Measurements from ENCODE around the gene METTL24. TPM values are rescaled to one million over a fixed set of nuclear protein-coding genes. Genes with fewer than 3 reads are reported as not detected.

Gene METTL24
- total RNA-seq, 2 donors from 2014 or later: 12.1 to 27.6 TPM

DNA sequence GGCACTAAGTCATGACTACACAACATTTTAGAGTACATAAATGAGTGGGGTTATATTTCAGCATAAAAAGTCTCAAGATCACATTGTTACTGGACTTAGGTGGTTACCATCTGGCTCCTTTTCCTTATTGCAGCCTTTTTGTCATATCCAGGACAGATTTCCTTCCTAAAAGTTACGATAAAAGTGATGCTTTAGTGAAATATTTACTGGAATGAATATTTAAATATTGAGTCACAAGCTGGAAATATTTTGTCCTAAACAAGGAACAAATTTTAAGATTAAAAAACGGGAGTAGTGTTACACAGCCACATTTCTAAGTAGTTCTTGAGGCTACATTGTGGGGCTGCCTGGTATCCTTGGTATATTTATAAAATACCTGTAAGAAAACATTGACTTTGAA is 125.7 kb downstream of the METTL24 start:
- H3K27ac ChIP-seq: peak overlapping the region; percentile 3 to 36
- TF ChIP-seq, protein P1, sequence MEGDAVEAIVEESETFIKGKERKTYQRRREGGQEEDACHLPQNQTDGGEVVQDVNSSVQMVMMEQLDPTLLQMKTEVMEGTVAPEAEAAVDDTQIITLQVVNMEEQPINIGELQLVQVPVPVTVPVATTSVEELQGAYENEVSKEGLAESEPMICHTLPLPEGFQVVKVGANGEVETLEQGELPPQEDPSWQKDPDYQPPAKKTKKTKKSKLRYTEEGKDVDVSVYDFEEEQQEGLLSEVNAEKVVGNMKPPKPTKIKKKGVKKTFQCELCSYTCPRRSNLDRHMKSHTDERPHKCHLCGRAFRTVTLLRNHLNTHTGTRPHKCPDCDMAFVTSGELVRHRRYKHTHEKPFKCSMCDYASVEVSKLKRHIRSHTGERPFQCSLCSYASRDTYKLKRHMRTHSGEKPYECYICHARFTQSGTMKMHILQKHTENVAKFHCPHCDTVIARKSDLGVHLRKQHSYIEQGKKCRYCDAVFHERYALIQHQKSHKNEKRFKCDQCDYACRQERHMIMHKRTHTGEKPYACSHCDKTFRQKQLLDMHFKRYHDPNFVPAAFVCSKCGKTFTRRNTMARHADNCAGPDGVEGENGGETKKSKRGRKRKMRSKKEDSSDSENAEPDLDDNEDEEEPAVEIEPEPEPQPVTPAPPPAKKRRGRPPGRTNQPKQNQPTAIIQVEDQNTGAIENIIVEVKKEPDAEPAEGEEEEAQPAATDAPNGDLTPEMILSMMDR (IDR thresholded peaks at IDR 0.05): no peak

DNA sequence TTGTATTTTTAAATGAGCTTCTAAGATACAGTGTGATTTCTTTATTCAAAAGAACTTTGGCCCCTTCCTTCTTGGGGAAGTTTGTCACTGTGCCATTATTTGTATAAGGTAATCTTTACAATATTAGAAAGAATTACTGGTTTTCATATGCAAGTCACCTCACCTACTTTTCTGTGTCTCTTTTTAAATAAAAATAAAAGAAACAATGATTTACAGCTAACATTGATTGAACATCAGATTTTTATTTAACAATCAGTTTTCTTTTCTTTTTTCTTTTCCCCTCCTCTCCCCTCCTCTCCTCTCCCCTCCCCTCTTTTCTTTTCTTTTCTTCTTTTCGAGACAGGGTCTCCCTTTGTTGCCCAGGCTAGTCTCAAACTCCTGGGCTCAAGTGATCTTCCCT is 131.9 kb downstream of the METTL24 start:
- DNase-seq (ENCODE audit: low spot score): no peak
- H3K4me1 ChIP-seq (ENCODE audit: control insufficient read depth in 1 of 2, low read depth in 2 of 2): no peaks in the 10 kb centered on the region
- TF ChIP-seq, protein P1 (IDR thresholded peaks at IDR 0.05): no peak
- no peaks in the 10 kb centered on the region for H3K9me3 ChIP-seq
- no peaks in the 10 kb centered on the region for H3K27me3 ChIP-seq (replicated peaks; ENCODE audit: insufficient read depth)
- no peak overlapping the region for H3K4me3 ChIP-seq
- H3K27ac ChIP-seq: no peak overlapping the region
- ATAC-seq (ENCODE audit: insufficient number of reproducible peaks, low FRiP score, low read depth): no peak
- H3K36me3 ChIP-seq: peaks cover 10% of the 10 kb centered on the region

More for the DNA sequence above, 125.7 kb downstream of the METTL24 start:
- no peak for ATAC-seq (ENCODE audit: insufficient number of reproducible peaks, low FRiP score, low read depth)
- Histone ChIP-seq H3K9me3 (no peaks in the 10 kb centered on the region), H3K4me1 (ENCODE audit: control insufficient read depth in 1 of 2, low read depth in 2 of 2) (peaks cover 5 to 17% of the 10 kb centered on the region in 2 donors), H3K4me3 (no peak overlapping the region), H3K36me3 (peaks cover 5% of the 10 kb centered on the region), H3K27me3 (replicated peaks; ENCODE audit: insufficient read depth) (no peaks in the 10 kb centered on the region)
- DNase-seq (ENCODE audit: low spot score): no peak

DNA sequence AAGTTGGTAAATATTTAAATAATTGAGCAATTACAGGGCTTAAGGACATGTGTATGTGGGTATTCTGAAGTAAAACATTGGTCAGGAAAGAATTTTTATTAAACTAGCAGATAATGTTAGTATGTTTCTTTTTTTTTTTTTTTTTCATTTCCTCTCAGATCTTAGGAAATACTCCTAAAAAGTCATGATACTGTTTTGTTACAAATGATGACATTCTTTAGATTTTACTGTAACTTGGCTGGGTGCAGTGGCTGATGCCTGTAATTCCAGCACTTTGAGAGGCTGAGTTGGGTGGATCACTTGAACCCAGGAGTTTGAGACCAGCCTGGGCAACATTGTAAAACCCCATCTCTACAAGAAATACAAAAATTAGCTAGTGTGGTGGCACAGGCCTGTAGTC is 136.4 kb downstream of the METTL24 start:
- DNase-seq (ENCODE audit: low spot score): no peak
- no peak overlapping the region for H3K4me3 ChIP-seq
- H3K4me1 ChIP-seq (ENCODE audit: control insufficient read depth in 1 of 2, low read depth in 2 of 2): no peaks in the 10 kb centered on the region
- no peak overlapping the region for H3K27ac ChIP-seq
- no peaks in the 10 kb centered on the region for H3K9me3 ChIP-seq
- ATAC-seq (ENCODE audit: insufficient number of reproducible peaks, low FRiP score, low read depth): no peak
- peaks cover 23% of the 10 kb centered on the region for H3K36me3 ChIP-seq
- TF ChIP-seq, protein P1 (IDR thresholded peaks at IDR 0.05): no peak
- no peaks in the 10 kb centered on the region for H3K27me3 ChIP-seq (replicated peaks; ENCODE audit: insufficient read depth)

DNA sequence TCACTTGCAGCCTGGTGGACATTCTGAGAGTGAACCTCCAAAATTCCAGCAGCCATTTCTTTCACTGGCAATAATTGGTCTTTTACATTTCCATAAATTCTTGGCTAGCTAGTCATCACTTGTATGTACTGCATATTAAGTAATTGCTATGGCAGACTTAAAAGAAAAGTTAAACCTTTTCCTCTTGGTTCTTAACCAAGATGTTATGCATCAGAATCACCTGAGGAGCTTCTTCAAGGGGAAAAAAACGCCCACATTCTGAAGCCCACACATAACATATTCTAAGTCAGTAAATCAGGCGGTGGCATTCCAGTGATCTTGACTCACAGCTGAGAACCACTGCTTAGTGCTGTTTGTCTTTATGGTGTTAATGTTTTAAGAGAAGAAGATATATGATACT is 140.9 kb downstream of the METTL24 start:
- no peaks in the 10 kb centered on the region for H3K4me1 ChIP-seq (ENCODE audit: control insufficient read depth in 1 of 2, low read depth in 2 of 2)
- no peaks in the 10 kb centered on the region for H3K9me3 ChIP-seq
- no peak overlapping the region for H3K27ac ChIP-seq
- peaks cover 39% of the 10 kb centered on the region for H3K36me3 ChIP-seq
- H3K4me3 ChIP-seq: no peak overlapping the region
- no peak for DNase-seq (ENCODE audit: low spot score)
- TF ChIP-seq, protein P1 (IDR thresholded peaks at IDR 0.05): no peak
- no peak for ATAC-seq (ENCODE audit: insufficient number of reproducible peaks, low FRiP score, low read depth)
- no peaks in the 10 kb centered on the region for H3K27me3 ChIP-seq (replicated peaks; ENCODE audit: insufficient read depth)

DNA sequence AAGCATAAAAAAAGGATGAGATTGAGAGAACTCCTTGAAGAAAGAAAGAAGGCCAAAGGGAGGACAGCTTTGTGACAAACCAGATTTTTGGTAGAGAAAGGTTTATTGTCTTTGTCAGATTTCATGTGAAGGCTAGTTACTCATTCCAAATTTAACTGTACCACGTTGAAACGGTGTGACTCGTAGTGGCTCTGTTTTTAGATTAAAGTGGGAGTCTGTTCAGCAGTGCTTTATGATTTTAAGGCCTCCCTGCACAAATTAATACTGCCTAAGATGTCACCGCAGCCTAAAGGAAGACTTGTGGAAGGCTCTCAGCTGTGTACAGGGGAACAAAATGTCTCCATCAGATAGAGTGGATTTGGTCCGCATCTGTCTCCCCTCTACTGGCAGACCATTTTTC is 142.0 kb downstream of the METTL24 start:
- no peaks in the 10 kb centered on the region for H3K4me1 ChIP-seq (ENCODE audit: control insufficient read depth in 1 of 2, low read depth in 2 of 2)
- no peak for ATAC-seq (ENCODE audit: insufficient number of reproducible peaks, low FRiP score, low read depth)
- no peak for DNase-seq (ENCODE audit: low spot score)
- H3K27ac ChIP-seq: no peak overlapping the region
- H3K36me3 ChIP-seq: peaks cover 44% of the 10 kb centered on the region
- no peak overlapping the region for H3K4me3 ChIP-seq
- H3K27me3 ChIP-seq (replicated peaks; ENCODE audit: insufficient read depth): no peaks in the 10 kb centered on the region
- H3K9me3 ChIP-seq: no peaks in the 10 kb centered on the region
- TF ChIP-seq, protein P1 (IDR thresholded peaks at IDR 0.05): no peak
